Measurements from ENCODE around the gene OR1M1.
"Not testable (repeated sequence)": the region's sequence is repeated elsewhere in the genome, so short reads cannot be mapped to it uniquely, and the experiment has no call there.

The OR1M1 gene

GRCh38 chr19:9086761-9087160, at the start of gene OR1M1:
Gene OR1M1 (plus strand): TSS chr19:9087061. CDS start chr19:9093245, 6,184 bp downstream.
- no peak for DNase-seq (ENCODE audit: low read depth in 2 of 2)

- no peak for DNase-seq (ENCODE audit: low read depth in 2 of 2)
Observed at GRCh38 chr19:9037400-9038062, 49.3 kb upstream of the OR1M1 start.

- DNase-seq (ENCODE audit: low read depth in 2 of 2) = no peak
Observed at GRCh38 chr19:9039728-9040127, 47.1 kb upstream of the OR1M1 start.

GRCh38 chr19:9040131-9040530, 46.7 kb upstream of the OR1M1 start:
- no peak for DNase-seq (ENCODE audit: low read depth in 2 of 2)

GRCh38 chr19:9041023-9041422, 45.8 kb upstream of the OR1M1 start:
- DNase-seq (ENCODE audit: low read depth in 2 of 2) = no peak

- no peak for DNase-seq (ENCODE audit: low read depth in 2 of 2)
Observed at GRCh38 chr19:9043524-9043923, 43.3 kb upstream of the OR1M1 start.

- DNase-seq (ENCODE audit: low read depth in 2 of 2) = no peak
Observed at GRCh38 chr19:9044449-9044848, 42.4 kb upstream of the OR1M1 start.

- DNase-seq (ENCODE audit: low read depth in 2 of 2) = no peak
Observed at GRCh38 chr19:9046694-9047093, 40.2 kb upstream of the OR1M1 start.

GRCh38 chr19:9052894-9053293, 34.0 kb upstream of the OR1M1 start:
- no peak for DNase-seq (ENCODE audit: low read depth in 2 of 2)

GRCh38 chr19:9053674-9054073, 33.2 kb upstream of the OR1M1 start:
- DNase-seq (ENCODE audit: low read depth in 2 of 2) = not testable (repeated sequence)

- DNase-seq (ENCODE audit: low read depth in 2 of 2) = no peak
Observed at GRCh38 chr19:9054207-9054606, 32.7 kb upstream of the OR1M1 start.

- no peak for DNase-seq (ENCODE audit: low read depth in 2 of 2)
Observed at GRCh38 chr19:9054765-9055164, 32.1 kb upstream of the OR1M1 start.

GRCh38 chr19:9056131-9056530, 30.7 kb upstream of the OR1M1 start:
- DNase-seq (ENCODE audit: low read depth in 2 of 2) = not testable (repeated sequence)

- DNase-seq (ENCODE audit: low read depth in 2 of 2) = no peak
Observed at GRCh38 chr19:9057505-9058258, 29.2 kb upstream of the OR1M1 start.

- no peak for DNase-seq (ENCODE audit: low read depth in 2 of 2)
Observed at GRCh38 chr19:9058905-9059667, 27.8 kb upstream of the OR1M1 start.

GRCh38 chr19:9060564-9061340, 26.1 kb upstream of the OR1M1 start:
- no peak for DNase-seq (ENCODE audit: low read depth in 2 of 2)

GRCh38 chr19:9061879-9062278, 25.0 kb upstream of the OR1M1 start:
- no peak for DNase-seq (ENCODE audit: low read depth in 2 of 2)

- DNase-seq (ENCODE audit: low read depth in 2 of 2) = no peak
Observed at GRCh38 chr19:9065457-9066014, 21.3 kb upstream of the OR1M1 start.

- DNase-seq (ENCODE audit: low read depth in 2 of 2) = no peak
Observed at GRCh38 chr19:9070066-9070465, 16.8 kb upstream of the OR1M1 start.

- not testable (repeated sequence) for DNase-seq (ENCODE audit: low read depth in 2 of 2)
Observed at GRCh38 chr19:9071720-9072119, 15.1 kb upstream of the OR1M1 start.

GRCh38 chr19:9073806-9074205, 13.1 kb upstream of the OR1M1 start:
- no peak for DNase-seq (ENCODE audit: low read depth in 2 of 2)
